Left renal pelvis (tissue), 4 donors: ENCODE results near the gene NUDT14. TPM values are rescaled to one million over a fixed set of nuclear protein-coding genes. Genes with fewer than 3 reads are reported as not detected.

Experiments
- DNase-seq, 4 donors: peaks; one replicate each; pipeline ENCODE4 v3.0.0-alpha.2; 2013; ENCODE audit warnings: low read depth in 4 of 4, low spot score in 3 of 4
- polyA plus RNA-seq, 4 donors: library from polyadenylated mRNA; unstranded; fragments of 120-200 nt; gene quantifications; one replicate each; pipeline ENCODE4 v1.2.1, GENCODE V29; 2013; ENCODE audit not compliant: insufficient read length in 4 of 4

Gene NUDT14
- polyA plus RNA-seq, 4 donors, result 8.9 to 43.0 (median 24.6) TPM

DNA sequence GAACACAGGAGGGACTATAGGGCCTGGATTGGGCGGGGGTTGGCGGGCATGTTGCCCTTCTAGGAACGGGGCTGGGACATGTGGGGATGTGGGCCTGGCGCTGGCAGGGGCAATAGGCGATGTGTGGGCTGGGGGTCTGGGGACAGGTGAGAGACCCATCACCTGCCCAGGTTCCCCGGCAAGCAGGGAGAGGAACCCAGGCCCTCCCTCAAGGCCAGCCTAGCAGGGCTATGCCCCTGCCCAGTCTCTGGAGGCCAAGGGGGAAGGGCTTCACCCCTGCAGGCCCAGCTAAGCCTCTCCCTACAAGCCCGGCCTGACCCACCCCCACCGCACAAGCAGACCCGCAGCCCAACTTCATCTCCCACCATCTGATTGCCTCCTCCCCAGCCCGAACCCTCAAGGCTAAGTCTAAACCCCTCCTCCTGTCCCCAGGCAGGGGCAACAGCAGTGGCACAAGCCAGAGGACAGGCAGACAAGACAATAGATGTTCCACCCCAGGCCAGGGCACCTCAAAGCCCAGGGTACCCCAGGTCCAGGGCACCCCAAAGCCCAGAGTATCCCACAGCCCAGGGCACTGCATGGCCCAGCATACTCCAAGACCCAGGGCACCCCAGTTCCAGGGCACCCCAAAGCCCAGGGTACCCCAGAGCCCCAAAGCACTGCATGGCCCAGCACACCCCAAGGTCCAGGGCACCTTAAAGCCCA is 19.0 kb downstream of the NUDT14 start:
- DNase-seq, result no peak

DNA sequence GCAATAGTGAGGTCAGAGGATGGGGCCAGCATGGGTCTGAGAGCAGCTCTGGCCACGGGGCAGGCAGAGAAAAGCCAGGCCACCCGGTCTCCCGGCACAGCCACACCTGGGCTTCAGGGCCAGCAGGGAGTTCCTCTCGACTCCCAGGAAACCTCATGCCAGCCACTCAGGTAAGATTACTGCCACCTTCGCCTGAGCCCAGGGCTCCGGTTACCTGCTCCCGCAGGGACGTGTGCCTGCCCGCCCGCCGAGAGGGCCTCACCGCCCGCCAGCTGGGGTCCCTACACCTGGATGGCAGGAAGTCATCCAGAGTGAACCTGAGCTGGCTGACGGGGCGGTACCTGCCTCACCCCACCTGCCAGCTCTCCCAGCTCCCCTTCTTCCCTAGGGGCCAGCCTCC is 19.8 kb downstream of the NUDT14 start:
- no peak for DNase-seq

DNA sequence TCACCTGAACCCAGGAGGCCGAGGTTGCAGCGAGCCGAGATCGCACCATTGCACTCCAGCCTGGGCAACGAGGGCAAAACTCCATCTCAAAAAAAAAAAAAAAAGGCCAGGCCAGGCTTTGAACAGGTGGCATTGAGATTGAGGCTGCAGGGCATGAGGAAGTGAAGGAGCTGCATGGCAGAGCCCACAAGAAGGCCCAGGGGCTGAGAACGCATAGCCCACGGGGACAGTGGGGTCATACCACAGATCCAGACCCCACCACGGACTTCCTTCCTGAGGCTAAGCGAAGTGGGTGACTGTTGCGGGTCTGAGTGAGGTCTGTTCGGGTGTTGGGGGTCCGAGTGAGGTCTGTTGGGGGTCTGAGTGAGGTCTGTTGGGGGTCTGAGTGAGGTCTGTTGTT is 20.3 kb downstream of the NUDT14 start:
- no peak for DNase-seq

DNA sequence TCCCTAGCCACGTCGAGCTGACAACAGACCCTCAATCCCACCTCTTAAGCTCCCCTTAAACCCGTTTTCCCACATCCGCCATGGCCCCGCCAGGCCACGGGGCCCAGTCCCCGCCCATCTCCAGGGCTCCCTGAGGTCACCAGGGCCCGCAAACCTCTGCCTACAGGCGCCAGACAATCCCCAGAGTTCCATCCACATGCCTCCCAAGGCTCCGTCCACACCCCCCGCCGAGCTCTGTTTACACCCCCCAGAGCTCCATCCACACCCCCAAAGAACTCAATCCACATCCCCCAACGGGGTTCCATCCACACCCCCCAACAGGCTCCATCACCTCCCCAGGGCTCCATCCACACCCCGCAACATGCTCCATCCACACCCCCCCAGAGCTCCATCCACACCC is 21.8 kb downstream of the NUDT14 start:
- no peak for DNase-seq

DNA sequence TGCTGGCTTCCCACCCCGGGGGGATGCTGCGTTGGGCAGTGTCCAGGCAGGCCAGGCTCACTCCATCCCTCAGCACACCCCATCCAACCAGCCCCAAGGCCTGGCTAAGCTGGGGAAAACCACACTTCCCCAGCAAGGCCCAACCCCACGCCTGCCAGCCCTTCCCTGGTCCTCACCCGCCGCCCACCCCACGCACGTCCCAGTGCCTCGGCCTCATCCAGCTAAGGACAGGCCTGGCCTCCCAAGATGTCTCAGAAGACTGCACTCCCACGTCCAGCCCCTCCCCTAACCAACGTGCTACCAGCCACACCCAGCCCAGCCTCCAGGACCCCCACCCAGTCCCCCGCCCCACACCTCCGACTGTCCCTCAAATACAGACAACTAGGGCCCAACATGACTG is 22.3 kb downstream of the NUDT14 start:
- no peak for DNase-seq

DNA sequence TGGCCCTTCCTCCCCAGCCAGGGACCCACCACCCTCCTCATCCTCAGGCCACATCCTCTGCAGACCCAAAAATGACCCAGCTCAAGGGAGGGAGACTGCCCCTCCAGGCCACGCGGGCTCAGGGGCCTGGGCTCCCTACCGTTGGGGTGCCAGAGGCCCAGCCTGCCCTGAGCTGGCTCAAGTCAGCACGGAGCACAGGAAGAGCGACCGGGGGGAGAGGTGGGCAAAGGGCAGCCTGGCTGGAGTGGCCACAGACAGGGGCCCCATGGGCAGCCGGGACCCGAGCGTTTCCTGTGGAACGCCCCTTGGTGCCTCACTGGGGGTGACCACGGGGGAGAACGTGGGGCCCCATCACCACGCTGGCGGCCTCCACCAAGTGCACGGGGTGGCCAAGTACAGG is 23.2 kb downstream of the NUDT14 start:
- DNase-seq, result no peak

DNA sequence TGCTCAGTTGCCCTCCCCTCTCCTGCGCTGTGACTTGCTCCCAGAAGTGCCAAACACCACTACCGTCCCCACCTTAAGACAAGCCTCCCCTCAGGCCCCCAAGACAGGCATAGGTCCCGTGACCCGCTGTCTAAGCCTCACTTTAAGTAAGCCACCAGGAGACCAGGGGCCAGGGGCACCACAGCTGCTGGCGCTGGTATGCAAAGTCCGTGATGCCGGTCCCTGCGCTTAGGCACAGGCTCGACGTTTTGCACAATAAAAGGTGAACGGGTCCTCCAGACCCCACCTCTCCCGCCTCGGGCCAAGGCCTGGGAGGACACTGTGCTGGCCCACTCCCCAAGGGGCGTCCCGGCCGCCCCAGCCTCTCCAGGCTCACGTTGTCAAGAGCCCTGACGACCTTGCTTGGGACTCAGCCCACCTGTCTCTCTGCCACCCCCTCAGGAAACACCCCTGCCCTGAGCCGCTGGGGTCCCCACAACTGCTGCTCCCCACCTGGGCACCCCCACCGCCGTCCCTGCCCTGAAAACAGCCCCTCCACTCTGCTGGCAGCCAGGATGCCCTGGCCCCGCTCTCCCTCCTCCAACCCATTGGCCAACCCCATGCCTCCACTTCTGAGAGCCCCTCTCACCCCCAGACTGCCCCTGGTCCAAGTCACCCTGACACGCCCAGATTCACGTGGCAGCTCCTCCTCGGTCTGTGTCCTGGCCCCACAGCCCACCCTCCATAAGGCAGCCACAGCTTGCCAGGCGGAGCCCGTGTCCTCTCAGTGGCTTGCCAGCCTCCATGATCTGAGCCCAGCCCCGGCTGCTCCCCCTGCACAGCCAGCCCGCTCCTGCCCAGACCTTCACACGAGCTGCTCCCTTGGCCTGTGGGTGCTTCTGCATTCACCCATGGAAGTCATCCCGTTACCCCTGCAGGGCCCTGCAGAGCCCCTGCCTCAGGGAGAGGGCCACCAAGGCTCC is 24.4 kb downstream of the NUDT14 start:
- no peak for DNase-seq

DNA sequence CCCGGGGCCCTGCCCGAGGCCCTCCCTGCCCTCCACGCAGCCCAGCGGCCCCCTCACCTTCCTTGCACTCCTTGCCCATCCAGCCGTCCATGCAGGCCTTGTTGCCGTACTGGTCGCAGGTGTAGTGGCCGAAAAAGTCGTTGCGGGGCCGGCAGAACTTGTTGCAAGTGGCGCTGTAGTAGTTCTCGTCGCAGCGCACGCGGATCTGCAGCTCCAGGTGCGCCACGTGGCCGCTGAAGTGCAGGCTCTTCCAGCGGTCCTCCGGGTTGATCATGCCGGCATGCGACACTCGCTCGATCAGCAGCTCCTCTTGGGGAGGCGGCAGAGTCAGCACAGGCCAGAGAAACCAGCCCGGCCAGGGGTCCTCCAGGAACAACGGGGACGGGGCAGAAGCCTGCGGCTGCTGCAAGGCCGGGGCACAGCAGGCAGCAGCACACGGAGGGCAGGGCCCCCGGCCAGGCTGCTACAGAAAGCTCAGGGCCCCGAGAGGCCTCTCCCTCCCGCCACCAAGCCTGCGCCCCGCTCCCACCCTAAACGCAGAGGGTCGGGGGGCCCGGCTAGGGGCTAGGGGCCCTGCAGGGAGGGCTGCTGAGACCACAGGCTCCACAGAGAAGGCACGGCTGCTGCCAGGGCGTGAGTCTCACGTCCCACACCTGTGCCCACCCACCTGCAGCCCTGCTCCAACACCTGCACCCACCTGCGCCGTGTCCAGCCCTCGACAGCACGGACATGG is 25.3 kb downstream of the NUDT14 start:
- no peak for DNase-seq

DNA sequence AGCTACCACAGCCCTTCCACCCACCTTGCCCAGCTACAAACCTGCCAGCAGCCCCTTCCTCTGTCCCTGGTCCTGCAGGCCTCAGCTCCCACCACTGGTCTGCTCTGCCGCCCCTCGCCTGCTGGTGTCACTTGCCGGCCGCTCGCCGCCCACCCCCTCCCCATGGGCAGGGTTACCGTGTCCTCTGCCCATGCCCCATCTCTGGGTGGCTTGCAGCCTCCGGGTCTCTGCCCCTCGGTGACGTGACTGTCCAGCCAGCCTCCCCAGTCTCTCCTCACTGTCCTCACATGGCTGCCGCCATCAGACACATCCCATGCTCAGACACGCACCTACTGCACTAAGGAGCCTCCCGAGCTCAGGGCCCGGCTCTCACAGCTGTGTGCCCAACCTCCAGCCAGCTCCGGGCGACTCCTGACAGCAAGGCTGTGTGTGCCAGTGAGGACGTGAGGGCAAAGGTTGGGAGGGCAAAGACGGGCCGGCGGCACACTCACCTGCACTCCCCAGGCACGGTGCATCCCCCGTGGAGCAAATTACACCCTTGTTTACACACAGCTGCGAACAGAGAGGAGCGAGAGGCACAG is 26.0 kb downstream of the NUDT14 start:
- no peak for DNase-seq

DNA sequence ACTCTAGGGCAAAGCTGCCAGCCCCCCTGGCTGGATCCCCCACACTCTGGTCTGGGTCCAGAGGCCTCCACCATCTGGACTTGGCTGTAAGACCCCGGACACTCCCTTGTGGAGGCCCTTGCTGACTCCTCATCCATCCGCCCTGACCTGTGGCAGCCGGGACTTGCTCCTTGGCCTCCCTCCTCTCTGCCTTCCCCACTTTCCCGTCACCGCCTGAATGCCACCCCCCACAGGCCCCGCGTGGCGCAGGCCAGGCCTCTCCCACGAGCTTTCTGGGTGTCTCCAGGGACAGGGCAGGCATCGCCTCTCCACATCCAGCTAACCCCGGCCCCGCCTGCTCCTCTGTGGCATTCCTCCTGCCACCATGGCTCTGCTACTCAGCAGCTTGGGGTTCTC is 26.6 kb downstream of the NUDT14 start:
- no peak for DNase-seq

DNA sequence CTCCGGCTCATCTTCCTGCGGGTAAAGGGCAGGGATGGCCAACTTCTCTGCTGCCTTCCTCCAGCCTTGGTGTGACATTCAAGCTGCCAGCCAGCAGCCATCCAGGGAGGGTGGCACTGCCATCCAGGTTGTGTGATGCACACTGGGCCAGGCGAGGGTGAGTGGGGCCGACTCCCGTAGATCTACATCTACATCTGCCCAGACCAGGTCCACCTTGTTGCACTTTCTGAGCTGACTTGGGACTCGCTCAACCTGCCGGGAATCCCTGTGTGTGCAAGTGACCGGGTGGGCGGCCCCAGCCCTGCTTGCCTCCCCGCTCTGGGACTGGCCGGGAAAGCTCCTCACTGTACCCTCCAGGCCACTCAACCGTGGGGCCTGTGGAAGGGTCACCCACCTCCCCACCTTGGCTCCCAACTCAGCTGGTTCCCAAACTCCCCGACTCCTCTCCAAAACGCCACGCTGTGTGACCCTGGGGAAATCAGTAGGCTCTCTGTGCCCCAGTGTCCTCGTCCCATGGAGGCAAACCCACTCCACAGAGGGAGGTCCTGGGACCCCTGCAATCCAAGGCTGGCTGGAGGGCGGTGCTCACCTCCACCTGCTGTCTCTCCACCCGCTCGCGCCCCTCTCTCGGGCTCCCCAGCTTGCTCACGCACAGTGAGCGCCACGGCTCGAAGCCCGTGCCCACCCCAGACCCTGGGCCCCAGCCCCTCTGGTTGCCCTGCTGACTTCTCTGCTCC is 27.2 kb downstream of the NUDT14 start:
- DNase-seq, result no peak

DNA sequence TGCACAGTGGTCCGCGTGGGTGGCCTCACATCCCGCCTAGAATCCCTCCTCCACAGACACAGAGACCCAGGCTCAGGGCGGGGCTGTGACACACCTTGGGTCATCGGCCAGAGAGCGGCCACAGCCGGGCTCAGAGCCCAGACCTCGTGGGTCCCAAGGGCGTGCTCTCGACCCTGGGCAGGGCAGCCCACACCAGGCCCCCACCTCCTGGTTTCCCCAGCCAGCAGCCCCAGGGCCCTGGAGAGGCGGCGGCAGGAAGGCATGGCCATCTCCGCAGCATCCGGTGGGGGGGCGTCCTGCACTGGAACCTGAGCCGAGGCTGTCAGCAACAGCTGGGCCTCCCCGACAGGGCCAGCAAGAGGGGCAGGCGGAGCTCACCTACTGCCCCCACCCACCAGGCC is 27.8 kb downstream of the NUDT14 start:
- no peak for DNase-seq

DNA sequence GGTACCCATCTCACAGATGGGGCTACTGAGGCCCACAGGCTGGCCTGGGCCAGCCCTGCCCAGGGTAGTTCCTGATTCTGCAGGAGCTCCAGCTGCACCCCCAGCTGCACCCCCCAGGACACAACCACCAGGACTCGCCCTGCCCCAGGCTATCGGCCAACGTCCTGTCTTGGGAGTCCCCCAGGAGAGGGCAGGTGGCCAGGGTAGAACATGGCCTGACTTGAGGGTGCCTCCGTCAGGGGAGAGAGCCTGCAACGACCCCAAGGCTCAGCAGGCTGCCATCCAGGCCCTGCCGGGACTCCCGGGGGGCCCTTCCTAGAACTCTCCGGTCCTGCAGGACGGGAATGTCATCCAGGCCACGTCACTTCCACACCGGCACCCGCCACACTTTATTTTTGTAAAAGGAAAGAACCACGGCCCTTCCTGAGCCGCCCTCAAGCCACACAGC is 28.3 kb downstream of the NUDT14 start:
- DNase-seq, result no peak

DNA sequence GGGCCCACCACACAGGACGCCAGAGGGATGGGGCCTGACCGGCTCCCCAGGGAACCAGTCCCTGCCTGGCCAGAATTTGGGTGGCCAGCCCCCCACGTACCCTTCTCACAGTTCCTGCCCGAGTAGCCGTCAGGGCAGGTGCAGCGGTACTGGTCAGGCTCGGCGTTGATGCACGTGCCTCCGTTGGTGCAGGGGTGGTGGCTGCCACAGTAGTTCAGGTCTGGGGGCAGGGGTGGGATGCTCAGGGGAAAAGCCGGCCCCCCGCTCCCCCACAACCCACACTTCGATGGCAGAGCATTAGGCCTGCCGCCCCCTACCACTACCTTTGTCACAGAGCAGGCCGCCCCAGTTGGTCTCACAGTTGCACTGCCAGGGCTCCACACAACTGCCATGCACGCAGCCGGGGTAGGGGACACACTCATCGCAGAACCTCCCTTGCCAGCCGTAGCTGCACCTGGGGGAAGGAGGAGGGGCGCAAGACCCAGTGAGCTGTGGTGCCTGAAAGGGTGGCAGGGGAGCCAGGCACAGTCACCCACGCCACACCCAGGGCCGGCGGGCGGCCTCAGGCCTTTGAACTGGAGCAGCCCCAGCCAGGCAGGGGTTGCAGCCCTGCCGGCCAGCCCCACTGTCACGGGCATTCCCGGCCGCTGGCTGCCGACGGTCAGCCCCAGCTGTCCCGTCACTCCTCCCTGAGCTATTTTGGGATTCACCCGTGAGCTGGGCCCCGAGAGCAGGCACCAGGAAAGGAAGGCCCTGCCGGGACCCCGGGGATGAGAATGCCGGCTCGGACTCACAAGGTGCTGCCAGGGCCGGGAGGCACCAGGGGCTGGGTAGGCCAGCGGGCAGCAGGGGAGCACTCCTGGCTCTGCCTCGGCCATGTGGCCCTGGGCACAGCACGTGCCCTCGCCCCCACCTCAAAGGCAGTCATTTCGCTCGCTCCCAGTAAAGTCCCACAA is 29.0 kb downstream of the NUDT14 start:
- DNase-seq, result no peak

DNA sequence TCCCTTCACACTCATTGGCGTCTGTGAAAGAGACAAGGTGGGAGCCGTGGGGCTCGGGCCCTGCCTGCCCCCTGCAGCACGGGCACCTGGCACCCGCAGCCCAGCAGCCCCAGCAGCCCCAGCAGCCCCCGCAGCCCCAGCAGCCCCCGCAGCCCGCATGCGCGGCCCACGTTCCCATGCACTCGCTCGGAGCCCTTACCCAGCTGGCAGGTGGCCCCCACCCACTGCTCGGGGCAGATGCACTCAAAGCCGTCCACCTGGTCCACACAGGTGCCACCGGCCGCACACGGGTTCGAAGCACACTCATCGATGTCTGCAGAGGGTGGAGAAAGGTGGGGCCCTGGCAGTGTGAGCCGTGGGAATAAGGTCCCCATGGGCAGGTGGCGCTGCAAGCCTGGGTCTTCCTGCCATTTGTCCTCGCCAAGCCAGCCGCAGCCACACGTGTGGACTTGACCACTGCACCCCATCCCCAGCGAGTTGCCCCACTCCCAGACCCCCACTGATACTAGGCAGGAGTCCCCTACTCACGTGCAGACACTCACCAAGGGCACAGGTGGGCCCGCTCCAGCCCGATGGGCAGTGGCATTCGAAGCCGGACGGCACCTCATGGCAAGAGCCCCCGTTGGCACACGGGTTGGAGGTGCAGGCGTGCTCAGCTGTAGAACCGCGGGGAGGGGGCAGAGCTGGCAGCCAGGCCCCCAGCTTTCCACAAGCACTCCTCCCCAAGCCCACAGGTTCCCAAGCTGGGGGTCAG is 29.9 kb downstream of the NUDT14 start:
- no peak for DNase-seq

DNA sequence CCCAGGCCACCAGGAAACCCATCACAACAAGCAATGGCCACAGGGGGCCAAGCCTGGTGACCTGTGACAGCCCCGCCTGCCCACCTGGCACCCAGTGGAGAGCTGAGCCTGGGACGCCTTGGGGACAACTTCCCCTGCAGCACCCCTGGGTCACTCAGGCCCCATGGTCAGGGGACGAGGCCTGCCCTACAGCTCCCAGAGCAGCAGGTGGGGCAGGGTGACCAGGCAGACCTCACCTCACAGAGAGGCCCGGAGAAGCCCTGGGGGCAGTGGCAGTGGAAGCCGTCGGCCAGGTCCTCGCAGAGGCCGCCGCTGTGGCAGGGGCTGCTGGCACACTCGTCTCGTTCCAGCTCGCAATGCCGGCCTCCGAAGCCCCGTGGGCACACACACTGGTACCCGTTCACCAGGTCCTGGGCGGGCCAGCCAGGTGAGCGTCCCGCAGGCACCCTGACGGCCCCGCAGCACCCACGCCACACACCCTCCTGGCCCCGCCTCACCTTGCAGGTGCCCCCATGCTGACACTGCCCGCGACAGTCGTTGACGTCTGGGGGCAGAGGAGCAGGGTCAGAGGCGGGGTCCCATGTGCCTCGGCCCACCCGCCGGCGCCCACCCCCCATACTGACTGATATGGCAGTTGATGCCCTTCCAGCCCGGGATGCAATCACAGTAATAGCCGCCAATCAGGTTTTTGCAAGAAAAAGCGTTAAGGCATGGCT is 30.6 kb downstream of the NUDT14 start:
- no peak for DNase-seq

DNA sequence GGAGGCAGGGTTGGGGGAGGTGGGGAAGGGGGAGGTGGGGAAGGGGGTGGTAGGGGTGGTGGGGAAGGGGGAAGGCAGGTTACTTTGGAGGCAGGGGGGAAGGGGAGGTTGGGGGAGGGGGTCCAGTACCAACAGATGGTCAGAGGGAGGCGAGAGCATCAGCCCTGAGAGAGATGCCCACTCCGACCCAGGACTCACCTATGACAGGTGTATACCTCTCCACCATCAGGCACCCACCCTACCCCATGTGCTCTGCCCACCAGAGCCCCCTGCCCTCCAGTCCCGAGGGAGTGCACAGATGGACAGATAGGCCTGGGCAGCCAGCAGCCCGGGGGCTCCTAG is 31.1 kb downstream of the NUDT14 start:
- no peak for DNase-seq
